Neuronal stem cell (in vitro differentiated cells): Measurements from ENCODE around the gene SULF2.

ENCODE experiments used
- DNase-seq: peaks from one replicate; pipeline ENCODE4 v3.0.0-alpha.2; 2013; ENCODE audit warnings: low spot score
- H2AFZ ChIP-seq: one replicate; pipeline ENCODE4 v1.6.1; 2013; ENCODE audit warnings: mild to moderate bottlenecking, low read length, inconsistent platforms
- H2AK5ac ChIP-seq: 2 replicates; pipeline ENCODE4 v1.6.1; 2013; ENCODE audit warnings: low read depth, mild to moderate bottlenecking, inconsistent platforms, low read length, moderate library complexity, mixed read lengths
- H2BK120ac ChIP-seq: 2 replicates; pipeline ENCODE4 v1.6.1; 2013; ENCODE audit warnings: low read depth, mild to moderate bottlenecking, inconsistent platforms, low read length, moderate library complexity, mixed read lengths
- H2BK12ac ChIP-seq: one replicate; pipeline ENCODE4 v1.6.1; 2013; ENCODE audit warnings: low read length, inconsistent platforms
- H2BK15ac ChIP-seq: 2 replicates; pipeline ENCODE4 v1.6.1; 2013; ENCODE audit warnings: mild to moderate bottlenecking, low read length, inconsistent platforms, mixed read lengths
- H2BK5ac ChIP-seq: one replicate; pipeline ENCODE4 v1.6.1; 2013; ENCODE audit warnings: inconsistent platforms, mild to moderate bottlenecking, low read length, moderate library complexity
- H3K14ac ChIP-seq: one replicate; pipeline ENCODE4 v1.6.1; 2013; ENCODE audit warnings: low read length, inconsistent platforms
- H3K18ac ChIP-seq: 2 replicates; pipeline ENCODE4 v1.6.1; 2013; ENCODE audit warnings: low read length, inconsistent platforms
- H3K23ac ChIP-seq: 2 replicates; pipeline ENCODE4 v1.6.1; 2013; ENCODE audit warnings: low read depth, mild to moderate bottlenecking, mixed read lengths, low read length, inconsistent platforms; ENCODE audit not compliant: poor library complexity
- H3K27ac ChIP-seq: replicated peaks from 3 replicates; pipeline ENCODE4 v1.5.1; 2013; ENCODE audit warnings: low read length, inconsistent platforms
- H3K27me3 ChIP-seq, 3 experiments: 2 replicates each; pipeline ENCODE4 v1.6.1; 2013; ENCODE audit warnings: low read length in 3 of 3, mild to moderate bottlenecking in 2 of 3, inconsistent platforms in 1 of 3, low read depth in 1 of 3, mixed read lengths in 1 of 3, moderate library complexity in 1 of 3; ENCODE audit not compliant: control insufficient read depth in 3 of 3, insufficient read depth in 3 of 3
- H3K36me3 ChIP-seq, 2 donors: replicated peaks in 1 of 2; 2 replicates each; pipeline ENCODE4 v1.6.1; 2013; ENCODE audit warnings: low read length in 2 of 2; ENCODE audit not compliant: control insufficient read depth in 2 of 2, insufficient read depth in 2 of 2
- H3K4ac ChIP-seq: 2 replicates; pipeline ENCODE4 v1.6.1; 2013; ENCODE audit warnings: inconsistent platforms, mild to moderate bottlenecking, low read length, moderate library complexity
- H3K4me1 ChIP-seq, 2 donors: 1 replicate in 1 of 2; 2 replicates in 1 of 2; pipeline ENCODE4 v1.6.1; 2013; ENCODE audit warnings: low read length in 2 of 2, low read depth in 1 of 2; ENCODE audit not compliant: control insufficient read depth in 2 of 2, insufficient read depth in 1 of 2
- H3K4me2 ChIP-seq: one replicate; pipeline ENCODE4 v1.6.1; 2013; ENCODE audit warnings: mild to moderate bottlenecking, low read length, inconsistent platforms; ENCODE audit not compliant: insufficient read depth, poor library complexity, severe bottlenecking
- H3K4me3 ChIP-seq, 2 donors: 2 replicates each; pipeline ENCODE4 v1.5.1; 2013; ENCODE audit warnings: low read length in 2 of 2, mild to moderate bottlenecking in 2 of 2, inconsistent platforms in 1 of 2, moderate library complexity in 1 of 2
- H3K79me1 ChIP-seq: one replicate; pipeline ENCODE4 v1.6.1; 2013; ENCODE audit warnings: low read depth, mild to moderate bottlenecking, inconsistent platforms, low read length, moderate library complexity
- H3K9ac ChIP-seq: one replicate; pipeline ENCODE4 v1.6.1; 2013; ENCODE audit warnings: mild to moderate bottlenecking, low read depth, low read length, inconsistent platforms; ENCODE audit not compliant: poor library complexity
- H3K9me3 ChIP-seq, 2 donors: replicated peaks in 1 of 2; 2 replicates each; pipeline versions ENCODE3 to v1.6.1; 2013; ENCODE audit warnings: low read length in 2 of 2, mild to moderate bottlenecking in 2 of 2, inconsistent platforms in 1 of 2, low read depth in 1 of 2, mixed read lengths in 1 of 2, moderate library complexity in 1 of 2; ENCODE audit not compliant: control insufficient read depth in 2 of 2, insufficient read depth in 1 of 2
- H4K8ac ChIP-seq: one replicate; pipeline ENCODE4 v1.6.1; 2013; ENCODE audit warnings: low read depth, mild to moderate bottlenecking, inconsistent platforms, low read length, moderate library complexity
- H4K91ac ChIP-seq: one replicate; pipeline ENCODE4 v1.6.1; 2013; ENCODE audit warnings: low read length, low read depth, mild to moderate bottlenecking, inconsistent platforms; ENCODE audit not compliant: poor library complexity
- WGBS, 2 donors: extraction: QIAGEN DNeasy Blood & Tissue Kit; methylation state at CpG; one replicate each; pipeline ENCODE4 v1.1.7; 2013; ENCODE audit warnings: missing lambda C conversion rate in 2 of 2, mixed read lengths in 1 of 2; ENCODE audit not compliant: insufficient read length in 2 of 2, insufficient replicate concordance in 1 of 2; ENCODE audit errors: extremely low coverage in 2 of 2; 5-methylcytosine and 5-hydroxymethylcytosine counted together

The SULF2 gene

GRCh38 chr20:47653869-47654268 is 131.4 kb downstream of the SULF2 start:
- Histone ChIP-seq H3K27ac (no peak overlapping the region), H4K8ac (no peak overlapping the region), H3K36me3 (peaks cover 14 to 93% of the 10 kb centered on the region in 2 donors), H3K14ac (no peak overlapping the region), H3K4me2 (no peak overlapping the region), H3K18ac (no peak overlapping the region), H2BK12ac (no peak overlapping the region), H3K9me3 (no peaks in the 10 kb centered on the region), H3K23ac (no peak overlapping the region), H3K4me1 (peaks cover 8 to 23% of the 10 kb centered on the region in 2 donors), H2AK5ac (no peak overlapping the region), H4K91ac (no peak overlapping the region), H3K4ac (no peak overlapping the region), H3K9ac (no peak overlapping the region), H2AFZ (no peak overlapping the region), H3K79me1 (no peaks in the 10 kb centered on the region), H2BK15ac (no peak overlapping the region), H2BK120ac (no peak overlapping the region), H3K4me3 (no peak overlapping the region), H3K27me3 (no peaks in the 10 kb centered on the region), H2BK5ac (no peak overlapping the region)
- no CpG with 5 or more reads among the region's 2 CpGs for WGBS, 2 donors
- no peak for DNase-seq

GRCh38 chr20:47652794-47653193 is 132.5 kb downstream of the SULF2 start:
- Histone ChIP-seq H3K23ac (no peak overlapping the region), H2BK12ac (no peak overlapping the region), H4K91ac (no peak overlapping the region), H3K27ac (no peak overlapping the region), H3K27me3 (no peaks in the 10 kb centered on the region), H3K4me2 (no peak overlapping the region), H2BK120ac (no peak overlapping the region), H2AK5ac (no peak overlapping the region), H3K4me1 (peaks cover 8 to 23% of the 10 kb centered on the region in 2 donors), H3K79me1 (no peaks in the 10 kb centered on the region), H2AFZ (no peak overlapping the region), H2BK15ac (no peak overlapping the region), H3K18ac (no peak overlapping the region), H4K8ac (no peak overlapping the region), H3K36me3 (peaks cover 17 to 94% of the 10 kb centered on the region in 2 donors), H2BK5ac (no peak overlapping the region), H3K9ac (no peak overlapping the region), H3K14ac (no peak overlapping the region), H3K4me3 (no peak overlapping the region), H3K4ac (no peak overlapping the region), H3K9me3 (no peaks in the 10 kb centered on the region)
- no peak for DNase-seq
- no CpG with 5 or more reads among the region's 2 CpGs for WGBS, 2 donors

GRCh38 chr20:47652301-47652700 is 133.0 kb downstream of the SULF2 start:
- H2BK120ac ChIP-seq: no peak overlapping the region
- H3K79me1 ChIP-seq: no peaks in the 10 kb centered on the region
- no peak overlapping the region for H3K23ac ChIP-seq
- no peak overlapping the region for H2BK12ac ChIP-seq
- no peak for DNase-seq
- H3K9me3 ChIP-seq: no peaks in the 10 kb centered on the region
- peaks cover 8 to 23% of the 10 kb centered on the region in 2 donors for H3K4me1 ChIP-seq
- WGBS, 2 donors: no CpG with 5 or more reads among the region's 3 CpGs
- H2AFZ ChIP-seq: no peak overlapping the region
- no peak overlapping the region for H3K4me2 ChIP-seq
- H3K4ac ChIP-seq: no peak overlapping the region
- H3K14ac ChIP-seq: no peak overlapping the region
- H3K27ac ChIP-seq: no peak overlapping the region
- peaks cover 17 to 93% of the 10 kb centered on the region in 2 donors for H3K36me3 ChIP-seq
- H3K27me3 ChIP-seq: no peaks in the 10 kb centered on the region
- no peak overlapping the region for H2BK5ac ChIP-seq
- no peak overlapping the region for H3K4me3 ChIP-seq
- H4K8ac ChIP-seq: no peak overlapping the region
- no peak overlapping the region for H3K9ac ChIP-seq
- no peak overlapping the region for H2AK5ac ChIP-seq
- H3K18ac ChIP-seq: no peak overlapping the region
- no peak overlapping the region for H2BK15ac ChIP-seq
- H4K91ac ChIP-seq: no peak overlapping the region

- H3K27ac ChIP-seq: no peak overlapping the region
- no peak overlapping the region for H2BK12ac ChIP-seq
- no peak overlapping the region for H3K23ac ChIP-seq
- no peak overlapping the region for H3K4me2 ChIP-seq
- H3K9ac ChIP-seq: no peak overlapping the region
- H3K18ac ChIP-seq: no peak overlapping the region
- no peak overlapping the region for H3K4me3 ChIP-seq
- H2BK15ac ChIP-seq: no peak overlapping the region
- WGBS, 2 donors: no CpG with 5 or more reads among the region's 6 CpGs
- H4K8ac ChIP-seq: no peak overlapping the region
- DNase-seq: no peak
- H2BK120ac ChIP-seq: no peak overlapping the region
- H3K79me1 ChIP-seq: no peaks in the 10 kb centered on the region
- peaks cover 19 to 95% of the 10 kb centered on the region in 2 donors for H3K36me3 ChIP-seq
- H2AK5ac ChIP-seq: no peak overlapping the region
- H2BK5ac ChIP-seq: no peak overlapping the region
- H3K4ac ChIP-seq: no peak overlapping the region
- H3K9me3 ChIP-seq: peaks cover 0 to 5% of the 10 kb centered on the region in 2 donors
- no peak overlapping the region for H4K91ac ChIP-seq
- no peak overlapping the region for H3K14ac ChIP-seq
- H3K4me1 ChIP-seq: peaks cover 4 to 12% of the 10 kb centered on the region in 2 donors
- H3K27me3 ChIP-seq: no peaks in the 10 kb centered on the region
- no peak overlapping the region for H2AFZ ChIP-seq
Measured at GRCh38 chr20:47648943-47649342, 136.3 kb downstream of the SULF2 start.
